HUES48 (cell line): Measurements from ENCODE around the gene PLG.
"Not testable (repeated sequence)": the region's sequence is repeated elsewhere in the genome, so short reads cannot be mapped to it uniquely, and the experiment has no call there.

Source experiments
- H3K27ac ChIP-seq: one replicate; pipeline ENCODE4 v1.7.0; 2013; ENCODE audit warnings: low read depth, low read length, inconsistent platforms
- H3K27me3 ChIP-seq: 2 replicates; pipeline ENCODE4 v1.6.1; 2013; ENCODE audit warnings: mild to moderate bottlenecking, low read length; ENCODE audit not compliant: control insufficient read depth, insufficient read depth
- H3K36me3 ChIP-seq: 2 replicates; pipeline ENCODE4 v1.6.1; 2013; ENCODE audit warnings: low read length; ENCODE audit not compliant: control insufficient read depth, insufficient read depth
- H3K4me1 ChIP-seq: 2 replicates; pipeline ENCODE4 v1.6.1; 2013; ENCODE audit warnings: mild to moderate bottlenecking, low read length; ENCODE audit not compliant: control insufficient read depth, insufficient read depth
- H3K4me3 ChIP-seq: 2 replicates; pipeline ENCODE4 v1.5.1; 2013; ENCODE audit warnings: mild to moderate bottlenecking, low read depth, low read length
- H3K9ac ChIP-seq: 2 replicates; pipeline ENCODE4 v1.6.1; 2013; ENCODE audit warnings: mild to moderate bottlenecking, low read depth, low read length, moderate library complexity
- H3K9me3 ChIP-seq: 2 replicates; pipeline ENCODE4 v1.6.1; 2013; ENCODE audit warnings: low read length; ENCODE audit not compliant: control insufficient read depth, insufficient read depth

The PLG gene

DNA sequence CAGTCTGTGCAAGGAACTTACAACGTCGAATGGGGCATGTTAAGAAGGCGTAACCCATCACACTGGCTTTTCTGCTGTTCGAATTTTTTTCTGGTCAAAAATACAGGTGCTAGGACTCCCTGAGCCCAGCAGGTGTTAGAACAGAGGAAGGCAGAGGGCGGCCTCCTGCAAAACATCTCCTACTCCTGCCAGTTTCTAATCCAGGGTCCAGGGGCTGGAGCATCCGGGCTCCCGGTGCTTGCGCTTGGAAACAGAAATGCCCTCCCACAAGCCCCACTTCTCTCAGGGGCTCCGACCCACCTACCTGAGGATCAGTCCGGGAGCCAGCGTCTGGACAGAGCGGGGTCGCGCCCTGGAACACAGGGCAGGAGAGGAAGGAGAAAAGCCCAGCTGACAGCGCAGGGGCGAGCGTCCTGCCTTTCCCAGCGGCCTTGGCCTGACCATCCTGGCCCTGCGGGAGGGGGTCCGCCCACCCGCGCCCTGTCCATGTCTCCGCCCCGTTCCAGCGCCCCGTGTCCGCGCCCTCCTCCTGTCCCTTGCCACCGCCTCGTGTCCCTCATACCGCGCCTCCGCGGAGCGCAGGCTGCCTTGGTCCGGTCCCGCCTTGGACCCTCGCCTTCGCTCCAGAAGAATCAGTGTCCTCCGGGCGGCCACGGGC lies 23.2 kb upstream of the PLG start:
- no peaks in the 10 kb centered on the region for H3K4me1 ChIP-seq
- no peak overlapping the region for H3K27ac ChIP-seq
- no peak overlapping the region for H3K9ac ChIP-seq
- no peaks in the 10 kb centered on the region for H3K36me3 ChIP-seq
- no peaks in the 10 kb centered on the region for H3K9me3 ChIP-seq
- H3K27me3 ChIP-seq: peaks cover 26% of the 10 kb centered on the region
- peak overlapping the region; percentile 63 for H3K4me3 ChIP-seq

DNA sequence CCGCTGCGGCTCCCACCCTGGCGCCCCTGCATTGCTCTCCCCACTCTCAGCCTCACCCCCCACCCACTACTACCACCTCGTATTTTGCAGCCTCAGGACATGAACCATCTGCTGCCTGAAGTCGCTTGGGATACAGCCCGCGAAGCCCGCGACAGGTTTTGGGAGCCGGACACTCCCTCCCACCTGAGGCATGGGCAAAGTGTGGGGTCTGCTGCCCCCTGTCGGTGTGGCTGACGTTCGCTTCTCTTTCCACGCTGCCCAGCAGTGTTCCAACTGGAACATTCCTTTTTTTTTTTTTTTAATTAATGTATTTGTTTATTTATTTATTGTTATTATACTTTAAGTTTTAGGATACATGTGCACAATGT lies 22.7 kb upstream of the PLG start:
- H3K4me3 ChIP-seq: peak overlapping the region; percentile 63
- H3K9ac ChIP-seq: no peak overlapping the region
- H3K36me3 ChIP-seq: no peaks in the 10 kb centered on the region
- H3K27me3 ChIP-seq: peaks cover 26% of the 10 kb centered on the region
- no peak overlapping the region for H3K27ac ChIP-seq
- H3K9me3 ChIP-seq: no peaks in the 10 kb centered on the region
- no peaks in the 10 kb centered on the region for H3K4me1 ChIP-seq

DNA sequence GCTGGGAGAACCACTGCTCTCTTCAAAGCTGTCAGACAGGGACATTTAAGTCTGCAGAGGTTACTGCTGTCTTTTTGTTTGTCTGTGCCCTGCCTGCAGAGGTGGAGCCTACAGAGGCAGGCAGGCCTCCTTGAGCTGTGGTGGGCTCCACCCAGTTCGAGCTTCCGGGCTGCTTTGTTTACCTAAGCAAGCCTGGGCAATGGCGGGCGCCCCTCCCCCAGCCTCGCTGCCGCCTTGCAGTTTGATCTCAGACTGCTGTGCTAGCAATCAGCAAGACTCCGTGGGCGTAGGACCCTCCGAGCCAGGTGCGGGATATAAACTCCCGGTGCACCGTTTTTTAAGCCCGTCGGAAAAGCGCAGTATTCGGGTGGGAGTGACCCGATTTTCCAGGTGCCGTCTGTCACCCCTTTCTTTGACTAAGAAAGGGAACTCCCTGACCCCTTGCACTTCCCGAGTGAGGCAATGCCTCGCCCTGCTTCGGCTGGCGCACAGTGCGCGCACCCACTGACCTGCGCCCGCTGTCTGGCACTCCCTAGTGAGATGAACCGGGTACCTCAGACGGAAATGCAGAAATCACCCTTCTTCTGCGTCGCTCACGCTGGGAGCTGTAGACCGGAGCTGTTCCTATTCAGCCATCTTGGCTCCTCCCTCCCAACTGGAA lies 16.8 kb upstream of the PLG start:
- not testable (repeated sequence) for H3K4me1 ChIP-seq, H3K9me3 ChIP-seq, H3K36me3 ChIP-seq, H3K27me3 ChIP-seq, H3K27ac ChIP-seq, H3K9ac ChIP-seq, H3K4me3 ChIP-seq

DNA sequence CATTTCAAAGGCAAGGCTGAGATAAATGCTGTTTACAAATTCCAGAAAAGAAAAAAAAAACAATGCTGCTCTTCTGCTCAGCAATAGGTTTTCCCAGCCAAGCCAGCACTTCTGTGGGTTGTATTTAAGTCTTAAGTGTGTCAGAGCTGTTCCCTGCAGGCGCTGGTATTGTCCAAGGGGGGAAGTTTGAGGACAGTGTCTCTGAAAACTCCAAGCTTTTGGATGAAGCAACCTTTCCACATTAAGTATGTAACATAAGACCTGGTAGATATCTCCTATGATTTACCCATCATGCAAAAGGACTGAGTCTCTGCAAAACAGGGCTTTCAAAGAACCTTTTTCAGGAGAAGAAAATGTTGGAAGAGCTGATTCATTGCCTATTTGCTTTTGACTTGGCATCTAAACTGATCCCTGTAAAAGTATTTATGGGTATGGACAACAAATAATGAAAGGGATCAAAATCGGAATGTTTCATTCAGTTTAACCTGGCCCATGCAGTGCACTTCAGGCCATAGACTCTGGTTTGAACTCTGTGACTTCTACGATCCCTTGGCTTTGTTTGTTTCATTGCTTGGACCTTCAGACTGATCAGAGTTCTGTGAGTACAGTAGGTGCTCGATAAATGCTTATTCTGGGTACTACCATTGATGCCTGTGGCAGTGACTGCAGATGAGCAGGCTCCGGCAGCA lies 16.1 kb upstream of the PLG start:
- Histone ChIP-seq H3K4me3 (no peak overlapping the region; the same call in 1 of the 2 replicates), H3K9me3 (peaks cover 6% of the 10 kb centered on the region; the same call in 1 of the 2 replicates), H3K4me1 (no peaks in the 10 kb centered on the region), H3K27me3 (no peaks in the 10 kb centered on the region), H3K9ac (no peak overlapping the region), H3K36me3 (no peaks in the 10 kb centered on the region), H3K27ac (no peak overlapping the region)

DNA sequence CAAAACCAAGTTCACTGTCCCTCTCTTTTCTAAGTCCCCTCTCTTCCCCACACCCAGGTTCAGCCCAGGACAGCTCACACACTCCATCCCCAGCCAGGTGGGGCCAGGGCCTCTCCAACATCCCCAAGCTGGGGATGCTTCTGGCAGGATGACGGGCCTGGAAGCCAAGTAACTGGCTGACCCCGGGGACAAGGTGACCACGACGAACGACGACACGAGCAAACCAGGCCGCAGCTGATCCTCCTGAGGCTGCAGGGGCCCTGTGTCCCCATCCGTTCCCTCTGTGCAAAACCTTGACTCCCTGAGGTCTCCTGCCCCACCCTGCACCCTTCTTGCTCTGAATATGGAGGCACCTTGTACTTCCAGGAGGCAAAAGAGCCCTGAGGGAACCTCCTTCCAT lies 11.6 kb upstream of the PLG start:
- no peak overlapping the region for H3K4me3 ChIP-seq
- no peaks in the 10 kb centered on the region for H3K4me1 ChIP-seq
- no peak overlapping the region for H3K27ac ChIP-seq
- H3K36me3 ChIP-seq: no peaks in the 10 kb centered on the region
- H3K9ac ChIP-seq: no peak overlapping the region
- no peaks in the 10 kb centered on the region for H3K27me3 ChIP-seq
- H3K9me3 ChIP-seq: peaks cover 6% of the 10 kb centered on the region; the same call in 1 of the 2 replicates

GRCh38 chr6:160691617-160692016 lies 10.4 kb upstream of the PLG start:
- H3K27me3 ChIP-seq: no peaks in the 10 kb centered on the region
- H3K27ac ChIP-seq: no peak overlapping the region
- no peak overlapping the region for H3K4me3 ChIP-seq
- H3K9me3 ChIP-seq: no peaks in the 10 kb centered on the region
- no peaks in the 10 kb centered on the region for H3K36me3 ChIP-seq
- H3K9ac ChIP-seq: no peak overlapping the region
- H3K4me1 ChIP-seq: no peaks in the 10 kb centered on the region

DNA sequence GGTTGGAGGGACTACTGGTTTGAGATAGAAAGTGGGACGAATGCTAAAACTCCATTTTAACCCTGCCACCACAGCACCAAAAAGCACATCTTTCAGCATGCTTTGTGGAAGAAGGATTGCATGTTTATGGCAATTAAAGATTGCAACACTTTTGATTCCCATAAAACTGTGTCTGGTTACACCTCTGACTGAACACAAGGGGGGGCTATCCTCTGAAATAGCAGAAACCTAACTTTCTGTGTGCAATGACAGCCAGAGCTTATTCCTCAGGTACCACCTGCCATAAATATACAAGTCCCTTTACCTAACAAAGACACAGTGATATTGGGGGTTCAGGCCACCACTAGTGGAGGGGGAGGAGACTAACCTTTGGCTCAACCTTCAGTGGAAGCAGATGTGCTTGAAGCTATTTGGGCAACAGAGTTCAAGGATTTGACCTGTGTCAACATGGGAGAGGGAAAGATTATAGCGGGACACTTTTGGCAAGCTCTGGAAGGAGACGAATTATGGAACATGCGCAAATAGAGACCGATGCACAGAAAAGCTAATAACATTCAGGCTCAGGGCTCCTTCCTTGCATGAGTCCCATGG lies 9.6 kb upstream of the PLG start:
- no peaks in the 10 kb centered on the region for H3K36me3 ChIP-seq
- H3K9ac ChIP-seq: no peak overlapping the region
- H3K27ac ChIP-seq: no peak overlapping the region
- no peaks in the 10 kb centered on the region for H3K4me1 ChIP-seq
- no peaks in the 10 kb centered on the region for H3K27me3 ChIP-seq
- no peaks in the 10 kb centered on the region for H3K9me3 ChIP-seq
- H3K4me3 ChIP-seq: no peak overlapping the region

DNA sequence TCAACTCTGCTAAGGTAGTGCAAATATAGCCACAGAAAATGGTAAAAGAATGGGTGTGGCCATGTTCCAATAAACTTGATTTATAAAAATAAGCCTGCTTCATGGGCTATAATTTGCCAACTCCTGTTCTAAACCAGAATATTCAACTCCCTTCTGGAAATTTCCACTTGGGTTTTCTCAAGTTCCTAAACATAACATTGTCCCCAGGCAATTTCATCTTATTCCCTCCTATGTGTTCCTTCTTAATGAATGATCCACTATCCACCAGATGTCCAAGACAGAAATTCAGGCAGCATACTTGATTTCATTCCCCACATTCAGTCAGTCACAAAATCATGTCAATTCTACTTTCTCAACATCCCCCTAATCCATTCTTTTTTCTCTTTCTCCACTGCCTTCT lies 7.0 kb upstream of the PLG start:
- H3K4me3 ChIP-seq, H3K9me3 ChIP-seq, H3K4me1 ChIP-seq, H3K27ac ChIP-seq, H3K9ac ChIP-seq, H3K27me3 ChIP-seq, H3K36me3 ChIP-seq: not testable (repeated sequence)

- not testable (repeated sequence) for H3K36me3 ChIP-seq, H3K9ac ChIP-seq, H3K4me3 ChIP-seq, H3K27ac ChIP-seq, H3K4me1 ChIP-seq, H3K27me3 ChIP-seq, H3K9me3 ChIP-seq
Measured at GRCh38 chr6:160695622-160696021, 6.4 kb upstream of the PLG start.

DNA sequence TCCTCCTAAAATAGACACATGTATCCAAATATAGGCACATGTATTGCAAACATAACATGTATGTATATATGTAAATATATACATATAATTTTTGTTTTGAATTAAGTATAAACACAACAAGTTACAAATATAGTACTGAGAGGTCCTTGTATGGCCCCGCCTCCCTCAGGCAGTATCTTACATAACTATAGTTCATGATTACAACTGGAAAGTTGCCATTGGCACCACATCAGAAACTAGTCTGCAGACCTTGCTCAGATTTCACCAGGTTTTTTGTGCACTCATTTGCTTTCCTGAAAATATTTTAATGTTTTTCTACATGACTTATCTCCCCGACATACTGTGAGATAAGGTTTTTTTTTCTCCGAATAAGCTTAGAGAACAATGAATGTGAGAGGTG lies 5.2 kb upstream of the PLG start:
- H3K27ac ChIP-seq, H3K9me3 ChIP-seq, H3K36me3 ChIP-seq, H3K4me3 ChIP-seq, H3K9ac ChIP-seq, H3K27me3 ChIP-seq, H3K4me1 ChIP-seq: not testable (repeated sequence)

DNA sequence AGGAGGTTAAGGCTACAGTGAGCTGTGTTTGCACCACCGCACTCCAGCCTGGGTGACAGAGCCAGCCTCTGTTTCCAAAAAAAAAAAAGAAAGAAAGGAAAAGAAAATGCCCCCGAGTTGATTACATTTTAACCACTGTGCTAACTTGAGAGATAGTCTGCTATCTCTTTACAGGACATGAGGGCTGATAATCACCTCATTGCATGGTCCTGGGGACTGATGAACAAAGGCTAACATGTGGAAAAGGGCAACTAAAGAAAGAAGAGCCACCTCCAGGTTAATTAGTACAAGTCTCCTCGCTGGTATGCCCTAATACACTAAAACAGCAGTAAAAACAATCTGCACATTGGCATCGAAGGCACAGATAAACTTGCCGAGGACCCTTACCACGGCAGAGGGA lies 4.2 kb upstream of the PLG start:
- Histone ChIP-seq H3K9me3 (no peaks in the 10 kb centered on the region), H3K9ac (no peak overlapping the region), H3K4me1 (no peaks in the 10 kb centered on the region), H3K27me3 (no peaks in the 10 kb centered on the region), H3K36me3 (no peaks in the 10 kb centered on the region), H3K4me3 (no peak overlapping the region), H3K27ac (no peak overlapping the region)
